AG10803 (cell line): Measurements from ENCODE around the gene NFATC1.

ENCODE experiments used
- DNase-seq: peaks from one replicate; pipeline ENCODE4 v3.0.0; 2010; ENCODE audit warnings: low read depth
- H3K4me3 ChIP-seq: 2 replicates; pipeline ENCODE4 v1.5.1; 2011; ENCODE audit warnings: mild to moderate bottlenecking, low read length, control low read depth
- TF ChIP-seq, protein P1 (sequence below): conservative IDR thresholded peaks from 2 replicates; pipeline ENCODE4 v1.5.1; 2011; ENCODE audit warnings: mild to moderate bottlenecking, low read length, control low read depth, inconsistent platforms

Gene NFATC1

GRCh38 chr18:79438898-79439627 lies 43.3 kb downstream of the NFATC1 start:
- TF ChIP-seq, protein P1, sequence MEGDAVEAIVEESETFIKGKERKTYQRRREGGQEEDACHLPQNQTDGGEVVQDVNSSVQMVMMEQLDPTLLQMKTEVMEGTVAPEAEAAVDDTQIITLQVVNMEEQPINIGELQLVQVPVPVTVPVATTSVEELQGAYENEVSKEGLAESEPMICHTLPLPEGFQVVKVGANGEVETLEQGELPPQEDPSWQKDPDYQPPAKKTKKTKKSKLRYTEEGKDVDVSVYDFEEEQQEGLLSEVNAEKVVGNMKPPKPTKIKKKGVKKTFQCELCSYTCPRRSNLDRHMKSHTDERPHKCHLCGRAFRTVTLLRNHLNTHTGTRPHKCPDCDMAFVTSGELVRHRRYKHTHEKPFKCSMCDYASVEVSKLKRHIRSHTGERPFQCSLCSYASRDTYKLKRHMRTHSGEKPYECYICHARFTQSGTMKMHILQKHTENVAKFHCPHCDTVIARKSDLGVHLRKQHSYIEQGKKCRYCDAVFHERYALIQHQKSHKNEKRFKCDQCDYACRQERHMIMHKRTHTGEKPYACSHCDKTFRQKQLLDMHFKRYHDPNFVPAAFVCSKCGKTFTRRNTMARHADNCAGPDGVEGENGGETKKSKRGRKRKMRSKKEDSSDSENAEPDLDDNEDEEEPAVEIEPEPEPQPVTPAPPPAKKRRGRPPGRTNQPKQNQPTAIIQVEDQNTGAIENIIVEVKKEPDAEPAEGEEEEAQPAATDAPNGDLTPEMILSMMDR = no peak
- DNase-seq = peak; percentile 75

DNA sequence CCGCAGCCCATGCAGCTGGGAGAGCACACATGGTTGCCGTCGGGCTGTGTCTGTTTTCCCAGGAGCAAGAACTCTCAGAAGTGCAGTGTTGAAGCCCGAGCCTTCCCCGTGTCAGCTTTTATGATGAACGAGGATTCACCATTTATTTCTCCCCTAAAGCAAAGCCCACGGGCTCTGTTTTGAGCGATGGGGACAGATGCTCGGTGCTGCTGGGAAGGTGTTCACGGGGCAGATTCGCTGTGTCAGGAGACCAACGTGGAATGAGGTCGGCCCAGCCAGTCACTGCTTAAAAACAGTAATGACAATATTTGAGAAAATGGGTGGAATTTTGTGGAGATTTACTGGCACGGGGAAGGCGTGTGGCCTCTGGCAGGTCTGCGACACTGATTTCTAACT lies 43.9 kb downstream of the NFATC1 start:
- H3K4me3 ChIP-seq = no peak overlapping the region
- DNase-seq = no peak
- TF ChIP-seq, protein P1 = no peak

More at GRCh38 chr18:79438898-79439627, 43.3 kb downstream of the NFATC1 start:
- no peak overlapping the region for H3K4me3 ChIP-seq

- H3K4me3 ChIP-seq = no peak overlapping the region
- no peak for DNase-seq
- TF ChIP-seq, protein P1 = no peak
Observed at GRCh38 chr18:79440316-79441110, 44.8 kb downstream of the NFATC1 start.

DNA sequence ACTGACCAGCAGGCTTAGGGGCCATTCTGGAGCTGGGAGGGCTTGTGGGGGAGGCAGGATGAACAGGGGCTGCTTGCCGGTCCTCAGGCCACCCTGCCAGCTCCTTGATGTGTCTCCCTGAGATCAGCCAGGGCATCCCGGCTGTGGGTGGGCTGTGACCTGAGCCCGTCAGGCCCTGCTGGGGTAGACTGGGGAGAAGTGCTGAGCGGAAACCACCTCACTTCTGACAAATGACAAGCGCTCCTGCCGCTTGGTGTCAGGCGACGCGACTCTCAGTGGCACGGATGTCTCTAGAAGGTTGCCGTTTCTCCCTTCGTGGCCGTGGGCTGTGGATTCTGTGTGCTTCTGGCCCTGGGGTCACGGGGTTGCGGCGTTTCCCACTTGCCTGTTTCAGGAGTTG lies 45.7 kb downstream of the NFATC1 start:
- no peak overlapping the region for H3K4me3 ChIP-seq
- no peak for DNase-seq
- TF ChIP-seq, protein P1 = no peak

- peak; percentile 60 for DNase-seq
- no peak overlapping the region for H3K4me3 ChIP-seq
- TF ChIP-seq, protein P1 = no peak
Observed at GRCh38 chr18:79442508-79443221, 46.9 kb downstream of the NFATC1 start.

- no peak overlapping the region for H3K4me3 ChIP-seq
- no peak for DNase-seq
- TF ChIP-seq, protein P1 = no peak
Observed at GRCh38 chr18:79445221-79445620, 49.5 kb downstream of the NFATC1 start.
